HEK293 (cell line): Measurements from ENCODE around the gene STING1.

Experiments used
- HOXD13 ChIP-seq: sonication (generic); formaldehyde crosslinking; IDR thresholded peaks from 2 replicates; pipeline ENCODE4 v1.8.0; 2022; ENCODE audit warnings: missing genetic modification reagents, borderline replicate concordance
- KLF16 ChIP-seq: fragments of 450-650 bp; formaldehyde crosslinking; IDR thresholded peaks from 2 replicates; pipeline ENCODE4 v1.5.1; 2017; ENCODE audit warnings: missing biosample characterization, missing genetic modification characterization
- SALL2 ChIP-seq: fragments of 450-650 bp; formaldehyde crosslinking; IDR thresholded peaks from 2 replicates; pipeline ENCODE4 v1.5.0; 2017; ENCODE audit warnings: missing biosample characterization, mild to moderate bottlenecking, missing genetic modification characterization, borderline replicate concordance
- TRIM28 ChIP-seq: IDR thresholded peaks from 2 replicates; pipeline ENCODE4 v1.6.1; 2011; ENCODE audit warnings: low read length, control low read depth, borderline replicate concordance
- ZNF274 ChIP-seq, 2 experiments: fragments of 200-500 bp in 1 of 2; fragments of 450-650 bp in 1 of 2; sonication (Bioruptor generic) in 1 of 2; formaldehyde crosslinking in 1 of 2; IDR thresholded peaks; 2 replicates each; pipeline versions ENCODE4 v1.5.1 to v1.6.1; 2014 to 2016; ENCODE audit warnings: borderline replicate concordance in 1 of 2, inconsistent platforms in 1 of 2, low read length in 1 of 2, missing biosample characterization in 1 of 2, missing genetic modification characterization in 1 of 2
- ZNF548 ChIP-seq: fragments of 450-650 bp; formaldehyde crosslinking; IDR thresholded peaks from 2 replicates; pipeline ENCODE4 v1.5.1; 2016; ENCODE audit warnings: missing biosample characterization, missing genetic modification characterization
- ZNF792 ChIP-seq: fragments of 450-650 bp; formaldehyde crosslinking; IDR thresholded peaks from 2 replicates; pipeline ENCODE4 v1.5.1; 2016; ENCODE audit warnings: missing biosample characterization, missing genetic modification characterization
- TF ChIP-seq, protein P1 (sequence below): fragments of 450-650 bp; formaldehyde crosslinking; IDR thresholded peaks from 2 replicates; pipeline ENCODE4 v1.5.1; 2016; ENCODE audit warnings: missing biosample characterization, missing genetic modification characterization
- TF ChIP-seq, protein P2 (sequence below): fragments of 450-650 bp; formaldehyde crosslinking; IDR thresholded peaks from 2 replicates; pipeline ENCODE4 v1.5.1; 2016; ENCODE audit warnings: missing biosample characterization, missing genetic modification characterization
- TF ChIP-seq, protein P3 (sequence below): fragments of 450-650 bp; formaldehyde crosslinking; IDR thresholded peaks from 2 replicates; pipeline ENCODE4 v1.5.1; 2016; ENCODE audit warnings: missing biosample characterization, missing genetic modification characterization

DNA sequence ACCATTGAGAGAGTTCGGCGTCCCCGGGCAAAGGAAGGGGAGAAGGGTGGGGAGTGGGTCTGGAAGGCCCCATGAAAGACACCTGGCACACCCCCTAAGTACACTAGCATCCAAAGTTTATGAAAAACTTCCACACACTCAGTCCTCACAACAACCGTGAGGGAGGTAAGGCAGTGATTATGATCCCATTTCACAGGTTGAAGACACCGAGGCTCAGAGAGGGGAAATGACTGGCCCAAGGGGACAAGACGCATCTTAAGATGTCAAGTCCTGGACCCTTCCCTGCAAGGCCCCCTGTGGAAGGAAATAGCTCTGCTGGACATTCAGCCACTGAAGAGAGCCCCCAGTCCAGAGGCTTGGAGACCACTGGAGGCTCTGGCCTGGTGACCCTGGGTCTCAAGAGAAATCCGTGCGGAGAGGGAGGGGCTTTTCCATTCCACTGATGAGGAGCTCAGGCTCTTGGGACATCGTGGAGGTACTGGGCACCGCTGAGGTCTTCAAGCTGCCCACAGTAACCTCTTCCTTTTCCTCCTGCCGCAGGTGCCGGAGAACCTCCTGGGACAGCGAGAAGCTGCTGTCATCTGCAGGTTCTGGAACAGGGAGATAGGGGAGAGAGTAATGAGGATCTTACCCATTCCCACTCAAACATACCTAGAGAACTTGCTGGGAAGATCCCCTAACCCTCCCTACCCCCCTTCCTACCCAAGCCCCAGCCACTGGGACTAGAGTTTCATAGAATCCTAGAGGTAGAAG lies 6.5 kb downstream of the STING1 start:
- TF ChIP-seq, protein P1, sequence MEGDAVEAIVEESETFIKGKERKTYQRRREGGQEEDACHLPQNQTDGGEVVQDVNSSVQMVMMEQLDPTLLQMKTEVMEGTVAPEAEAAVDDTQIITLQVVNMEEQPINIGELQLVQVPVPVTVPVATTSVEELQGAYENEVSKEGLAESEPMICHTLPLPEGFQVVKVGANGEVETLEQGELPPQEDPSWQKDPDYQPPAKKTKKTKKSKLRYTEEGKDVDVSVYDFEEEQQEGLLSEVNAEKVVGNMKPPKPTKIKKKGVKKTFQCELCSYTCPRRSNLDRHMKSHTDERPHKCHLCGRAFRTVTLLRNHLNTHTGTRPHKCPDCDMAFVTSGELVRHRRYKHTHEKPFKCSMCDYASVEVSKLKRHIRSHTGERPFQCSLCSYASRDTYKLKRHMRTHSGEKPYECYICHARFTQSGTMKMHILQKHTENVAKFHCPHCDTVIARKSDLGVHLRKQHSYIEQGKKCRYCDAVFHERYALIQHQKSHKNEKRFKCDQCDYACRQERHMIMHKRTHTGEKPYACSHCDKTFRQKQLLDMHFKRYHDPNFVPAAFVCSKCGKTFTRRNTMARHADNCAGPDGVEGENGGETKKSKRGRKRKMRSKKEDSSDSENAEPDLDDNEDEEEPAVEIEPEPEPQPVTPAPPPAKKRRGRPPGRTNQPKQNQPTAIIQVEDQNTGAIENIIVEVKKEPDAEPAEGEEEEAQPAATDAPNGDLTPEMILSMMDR (tag by site-specific recombination) = no peak
- TF ChIP-seq ZNF792 (no peak), ZNF548 (tag by site-specific recombination) (no peak), SALL2 (tag by site-specific recombination) (no peak), HOXD13 (CRISPR knock-in tag) (no peak), KLF16 (tag by site-specific recombination) (no peak), ZNF274 (IDR thresholded peaks at IDR 0.05; ENCODE audit: low read length) (no peak), ZNF274 (tag by site-specific recombination; IDR thresholded peaks at IDR 0.05; ENCODE audit: borderline replicate concordance) (no peak), TRIM28 (no peak)
- TF ChIP-seq, protein P2, sequence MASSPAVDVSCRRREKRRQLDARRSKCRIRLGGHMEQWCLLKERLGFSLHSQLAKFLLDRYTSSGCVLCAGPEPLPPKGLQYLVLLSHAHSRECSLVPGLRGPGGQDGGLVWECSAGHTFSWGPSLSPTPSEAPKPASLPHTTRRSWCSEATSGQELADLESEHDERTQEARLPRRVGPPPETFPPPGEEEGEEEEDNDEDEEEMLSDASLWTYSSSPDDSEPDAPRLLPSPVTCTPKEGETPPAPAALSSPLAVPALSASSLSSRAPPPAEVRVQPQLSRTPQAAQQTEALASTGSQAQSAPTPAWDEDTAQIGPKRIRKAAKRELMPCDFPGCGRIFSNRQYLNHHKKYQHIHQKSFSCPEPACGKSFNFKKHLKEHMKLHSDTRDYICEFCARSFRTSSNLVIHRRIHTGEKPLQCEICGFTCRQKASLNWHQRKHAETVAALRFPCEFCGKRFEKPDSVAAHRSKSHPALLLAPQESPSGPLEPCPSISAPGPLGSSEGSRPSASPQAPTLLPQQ (tag by site-specific recombination) = no peak
- TF ChIP-seq, protein P3, sequence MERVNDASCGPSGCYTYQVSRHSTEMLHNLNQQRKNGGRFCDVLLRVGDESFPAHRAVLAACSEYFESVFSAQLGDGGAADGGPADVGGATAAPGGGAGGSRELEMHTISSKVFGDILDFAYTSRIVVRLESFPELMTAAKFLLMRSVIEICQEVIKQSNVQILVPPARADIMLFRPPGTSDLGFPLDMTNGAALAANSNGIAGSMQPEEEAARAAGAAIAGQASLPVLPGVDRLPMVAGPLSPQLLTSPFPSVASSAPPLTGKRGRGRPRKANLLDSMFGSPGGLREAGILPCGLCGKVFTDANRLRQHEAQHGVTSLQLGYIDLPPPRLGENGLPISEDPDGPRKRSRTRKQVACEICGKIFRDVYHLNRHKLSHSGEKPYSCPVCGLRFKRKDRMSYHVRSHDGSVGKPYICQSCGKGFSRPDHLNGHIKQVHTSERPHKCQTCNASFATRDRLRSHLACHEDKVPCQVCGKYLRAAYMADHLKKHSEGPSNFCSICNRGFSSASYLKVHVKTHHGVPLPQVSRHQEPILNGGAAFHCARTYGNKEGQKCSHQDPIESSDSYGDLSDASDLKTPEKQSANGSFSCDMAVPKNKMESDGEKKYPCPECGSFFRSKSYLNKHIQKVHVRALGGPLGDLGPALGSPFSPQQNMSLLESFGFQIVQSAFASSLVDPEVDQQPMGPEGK (tag by site-specific recombination) = no peak
